Middle frontal gyrus (tissue), 1 donor: Measurements from ENCODE around the gene SH3RF2.

ENCODE experiments used
- DNase-seq: peaks from one replicate; pipeline ENCODE4 v3.0.0-alpha.2; 2015; ENCODE audit warnings: low spot score; ENCODE audit errors: extremely low spot score

Gene SH3RF2

GRCh38 chr5:146041180-146041789 is 104.9 kb downstream of the SH3RF2 start:
- DNase-seq, result no peak

- no peak for DNase-seq
These were observed 106.4 kb downstream of the SH3RF2 start for GRCh38 chr5:146042628-146043279.

- no peak for DNase-seq
These were observed 107.3 kb downstream of the SH3RF2 start for GRCh38 chr5:146043722-146044121.

GRCh38 chr5:146047396-146047795 is 111.0 kb downstream of the SH3RF2 start:
- no peak for DNase-seq

- DNase-seq, result peak; percentile 57
These were observed 112.8 kb downstream of the SH3RF2 start for GRCh38 chr5:146048994-146049703.

GRCh38 chr5:146049704-146050026 is 113.3 kb downstream of the SH3RF2 start:
- no peak for DNase-seq

GRCh38 chr5:146050086-146050485 is 113.7 kb downstream of the SH3RF2 start:
- DNase-seq, result no peak

GRCh38 chr5:146051678-146052077 is 115.3 kb downstream of the SH3RF2 start:
- DNase-seq, result peak; percentile 31

GRCh38 chr5:146052780-146053179 is 116.4 kb downstream of the SH3RF2 start:
- no peak for DNase-seq

- no peak for DNase-seq
These were observed 119.1 kb downstream of the SH3RF2 start for GRCh38 chr5:146055432-146055831.

- DNase-seq, result no peak
These were observed 123.3 kb downstream of the SH3RF2 start for GRCh38 chr5:146059460-146060220.

- DNase-seq, result no peak
These were observed 123.8 kb downstream of the SH3RF2 start for GRCh38 chr5:146060221-146060585.

GRCh38 chr5:146066968-146067367 is 130.6 kb downstream of the SH3RF2 start:
- DNase-seq, result no peak

GRCh38 chr5:146068206-146068605 is 131.8 kb downstream of the SH3RF2 start:
- DNase-seq, result no peak

GRCh38 chr5:146068977-146069779 is 132.8 kb downstream of the SH3RF2 start:
- no peak for DNase-seq

- no peak for DNase-seq
These were observed 133.4 kb downstream of the SH3RF2 start for GRCh38 chr5:146069780-146070099.

GRCh38 chr5:146070746-146071145 is 134.4 kb downstream of the SH3RF2 start:
- DNase-seq, result no peak

GRCh38 chr5:146071171-146071570 is 134.8 kb downstream of the SH3RF2 start:
- no peak for DNase-seq

- no peak for DNase-seq
These were observed 136.2 kb downstream of the SH3RF2 start for GRCh38 chr5:146072595-146072994.

- no peak for DNase-seq
These were observed 137.0 kb downstream of the SH3RF2 start for GRCh38 chr5:146073239-146073900.

GRCh38 chr5:146076028-146076427 is 139.7 kb downstream of the SH3RF2 start:
- no peak for DNase-seq
